Peyer's patch (tissue), 4 donors: ENCODE results near the gene PCDHGB1.

Experiments
- POLR2A ChIP-seq, 2 donors: fragments of 450-650 bp; IDR thresholded peaks; one replicate each; pipeline ENCODE4 v1.5.1; 2017; ENCODE audit warnings: antibody characterized with exemption in 2 of 2, mild to moderate bottlenecking in 2 of 2, moderate library complexity in 2 of 2
- TF ChIP-seq, protein P1 (sequence below), 6 experiments: fragments of 450-650 bp in 4 of 6; fragments of 200-600 bp in 2 of 6; sonication (generic) in 1 of 6; IDR thresholded peaks; one replicate each; pipeline ENCODE4 v1.5.1; 2017 to 2019; ENCODE audit warnings: antibody characterized with exemption in 6 of 6, mild to moderate bottlenecking in 3 of 6, moderate library complexity in 1 of 6

DNA sequence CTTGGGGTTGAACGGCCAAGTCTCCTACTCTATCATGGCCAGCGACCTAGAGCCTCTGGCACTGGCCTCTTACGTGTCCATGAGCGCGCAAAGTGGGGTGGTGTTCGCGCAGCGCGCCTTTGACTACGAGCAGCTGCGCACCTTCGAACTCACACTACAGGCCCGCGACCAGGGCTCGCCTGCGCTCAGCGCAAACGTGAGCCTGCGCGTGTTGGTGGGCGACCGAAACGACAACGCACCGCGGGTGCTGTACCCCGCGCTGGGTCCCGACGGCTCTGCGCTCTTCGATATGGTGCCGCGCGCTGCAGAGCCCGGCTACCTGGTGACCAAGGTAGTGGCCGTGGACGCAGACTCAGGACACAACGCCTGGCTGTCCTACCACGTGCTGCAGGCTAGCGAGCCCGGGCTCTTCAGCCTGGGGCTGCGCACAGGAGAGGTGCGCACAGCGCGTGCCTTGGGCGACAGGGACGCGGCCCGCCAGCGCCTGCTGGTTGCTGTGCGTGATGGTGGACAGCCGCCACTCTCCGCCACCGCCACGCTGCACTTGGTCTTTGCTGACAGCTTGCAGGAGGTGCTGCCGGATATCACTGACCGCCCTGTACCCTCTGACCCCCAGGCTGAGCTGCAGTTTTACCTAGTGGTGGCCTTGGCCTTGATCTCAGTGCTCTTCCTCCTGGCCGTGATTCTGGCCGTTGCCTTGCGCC is 49.8 kb downstream of the PCDHGB1 start:
- TF ChIP-seq, protein P1, sequence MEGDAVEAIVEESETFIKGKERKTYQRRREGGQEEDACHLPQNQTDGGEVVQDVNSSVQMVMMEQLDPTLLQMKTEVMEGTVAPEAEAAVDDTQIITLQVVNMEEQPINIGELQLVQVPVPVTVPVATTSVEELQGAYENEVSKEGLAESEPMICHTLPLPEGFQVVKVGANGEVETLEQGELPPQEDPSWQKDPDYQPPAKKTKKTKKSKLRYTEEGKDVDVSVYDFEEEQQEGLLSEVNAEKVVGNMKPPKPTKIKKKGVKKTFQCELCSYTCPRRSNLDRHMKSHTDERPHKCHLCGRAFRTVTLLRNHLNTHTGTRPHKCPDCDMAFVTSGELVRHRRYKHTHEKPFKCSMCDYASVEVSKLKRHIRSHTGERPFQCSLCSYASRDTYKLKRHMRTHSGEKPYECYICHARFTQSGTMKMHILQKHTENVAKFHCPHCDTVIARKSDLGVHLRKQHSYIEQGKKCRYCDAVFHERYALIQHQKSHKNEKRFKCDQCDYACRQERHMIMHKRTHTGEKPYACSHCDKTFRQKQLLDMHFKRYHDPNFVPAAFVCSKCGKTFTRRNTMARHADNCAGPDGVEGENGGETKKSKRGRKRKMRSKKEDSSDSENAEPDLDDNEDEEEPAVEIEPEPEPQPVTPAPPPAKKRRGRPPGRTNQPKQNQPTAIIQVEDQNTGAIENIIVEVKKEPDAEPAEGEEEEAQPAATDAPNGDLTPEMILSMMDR (IDR thresholded peaks at IDR 0.05), result no peak
- no peak for TF ChIP-seq POLR2A (IDR thresholded peaks at IDR 0.05)
